Esophagus muscularis mucosa (tissue), 4 donors: ENCODE measurements around the gene CCDC78. TPM values are rescaled to one million over a fixed set of nuclear protein-coding genes. Genes with fewer than 3 reads are reported as not detected.
A peak's percentile ranks its signal among the peaks of the same experiment; 100 is the strongest.

ENCODE experiments used
- DNase-seq: peaks from one replicate; pipeline ENCODE4 v3.0.0-alpha.2; 2017; ENCODE audit errors: extremely low spot score
- H3K27ac ChIP-seq, 4 donors: fragments of 200-600 bp; sonication (generic); replicated peaks in 1 of 4; 1 replicate in 3 of 4; 2 replicates in 1 of 4; pipeline ENCODE4 v1.5.1; 2016 to 2019; ENCODE audit warnings: mild to moderate bottlenecking in 1 of 4
- H3K27me3 ChIP-seq, 4 donors: fragments of 200-600 bp; sonication (generic); one replicate each; pipeline versions ENCODE4 v1.5.1 to v1.6.0; 2016 to 2019
- H3K36me3 ChIP-seq, 4 donors: fragments of 200-600 bp; sonication (generic); one replicate each; pipeline ENCODE4 v1.5.1; 2016 to 2019
- H3K4me1 ChIP-seq, 4 donors: fragments of 200-600 bp; sonication (generic); one replicate each; pipeline ENCODE4 v1.5.1; 2016 to 2019
- H3K4me3 ChIP-seq, 4 donors: fragments of 200-600 bp; sonication (generic); 1 replicate in 2 of 4; 2 replicates in 2 of 4; pipeline ENCODE4 v1.5.1; 2016 to 2019; ENCODE audit warnings: mild to moderate bottlenecking in 4 of 4, moderate library complexity in 1 of 4
- H3K9me3 ChIP-seq, 4 donors: fragments of 200-600 bp; sonication (generic); 1 replicate in 3 of 4; 2 replicates in 1 of 4; pipeline ENCODE4 v1.5.1; 2016 to 2019
- EP300 ChIP-seq: sonication (generic); formaldehyde crosslinking; IDR thresholded peaks from one replicate; pipeline ENCODE4 v1.6.1; 2017; ENCODE audit warnings: antibody characterized with exemption
- POLR2A ChIP-seq: fragments of 450-650 bp; IDR thresholded peaks from one replicate; pipeline ENCODE4 v1.6.1; 2017; ENCODE audit warnings: antibody characterized with exemption, moderate library complexity, mild to moderate bottlenecking, low read depth
- POLR2AphosphoS5 ChIP-seq, 2 donors: sonication (generic); formaldehyde crosslinking; IDR thresholded peaks; one replicate each; pipeline ENCODE4 v1.6.1; 2017; ENCODE audit warnings: antibody characterized with exemption in 2 of 2
- WGBS: methylation state at CpG from one replicate; pipeline ENCODE4 v1.1.5; 2018; 5-methylcytosine and 5-hydroxymethylcytosine counted together
- intact Hi-C: fragments of 100-400 bp; cut with DNase I; formaldehyde crosslinking; loops from one replicate; pipeline ENCODE4 v1.15.1; 2023
- total RNA-seq, 4 donors: library from RNA; depleted of rRNA; stranded (reverse); fragments of >200 nt; gene quantifications; one replicate each; pipeline versions ENCODE4 v1.1.0 to v1.2.1, GENCODE V29; 2016
- TF ChIP-seq, protein P1 (sequence below), 3 experiments: fragments of 200-600 bp in 2 of 3; fragments of 450-650 bp in 1 of 3; sonication (generic) in 2 of 3; IDR thresholded peaks; one replicate each; pipeline ENCODE4 v1.5.1; 2017 to 2019; ENCODE audit warnings: antibody characterized with exemption in 3 of 3, mild to moderate bottlenecking in 2 of 3, moderate library complexity in 1 of 3

The CCDC78 gene
- total RNA-seq, 4 donors from 2014 or later, result 0.33 to 2.5 (median 0.61) TPM

DNA sequence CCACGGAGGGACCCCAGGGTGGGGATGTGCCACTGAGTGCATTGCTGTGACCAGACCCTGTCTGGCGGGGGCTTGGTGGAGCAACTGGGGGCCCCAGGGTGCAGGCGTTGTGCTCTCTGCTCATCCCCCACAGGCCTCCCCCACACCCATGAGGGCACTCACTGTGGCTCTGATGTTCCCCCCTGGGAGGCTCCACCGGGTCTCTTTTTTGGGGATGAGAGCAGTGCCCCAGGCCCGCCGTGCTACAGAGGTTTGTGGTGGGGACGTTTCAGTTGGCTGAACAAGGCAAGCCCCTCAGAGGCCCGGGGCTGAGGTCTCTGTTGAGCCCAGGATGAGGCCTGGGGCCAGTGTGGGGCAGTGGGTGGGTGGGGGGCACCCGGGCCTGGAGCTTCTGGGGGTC lies 2.5 kb downstream of the CCDC78 start:
- Histone ChIP-seq H3K4me3 (no peak overlapping the region), H3K27ac (no peak overlapping the region), H3K36me3 (peaks cover 0 to 6% (median 2%) of the 10 kb centered on the region in 4 donors), H3K4me1 (peaks cover 47 to 64% (median 58%) of the 10 kb centered on the region in 4 donors), H3K27me3 (peaks cover 0 to 47% (median 24%) of the 10 kb centered on the region in 4 donors), H3K9me3 (no peaks in the 10 kb centered on the region)
- intact Hi-C loops, result no loop called here
- WGBS, result 84% methylated on average over 9 of the region's 9 CpGs
- no peak for DNase-seq
- TF ChIP-seq POLR2A, result no peak
- no peak for TF ChIP-seq POLR2AphosphoS5 (IDR thresholded peaks at IDR 0.05)
- TF ChIP-seq, protein P1, sequence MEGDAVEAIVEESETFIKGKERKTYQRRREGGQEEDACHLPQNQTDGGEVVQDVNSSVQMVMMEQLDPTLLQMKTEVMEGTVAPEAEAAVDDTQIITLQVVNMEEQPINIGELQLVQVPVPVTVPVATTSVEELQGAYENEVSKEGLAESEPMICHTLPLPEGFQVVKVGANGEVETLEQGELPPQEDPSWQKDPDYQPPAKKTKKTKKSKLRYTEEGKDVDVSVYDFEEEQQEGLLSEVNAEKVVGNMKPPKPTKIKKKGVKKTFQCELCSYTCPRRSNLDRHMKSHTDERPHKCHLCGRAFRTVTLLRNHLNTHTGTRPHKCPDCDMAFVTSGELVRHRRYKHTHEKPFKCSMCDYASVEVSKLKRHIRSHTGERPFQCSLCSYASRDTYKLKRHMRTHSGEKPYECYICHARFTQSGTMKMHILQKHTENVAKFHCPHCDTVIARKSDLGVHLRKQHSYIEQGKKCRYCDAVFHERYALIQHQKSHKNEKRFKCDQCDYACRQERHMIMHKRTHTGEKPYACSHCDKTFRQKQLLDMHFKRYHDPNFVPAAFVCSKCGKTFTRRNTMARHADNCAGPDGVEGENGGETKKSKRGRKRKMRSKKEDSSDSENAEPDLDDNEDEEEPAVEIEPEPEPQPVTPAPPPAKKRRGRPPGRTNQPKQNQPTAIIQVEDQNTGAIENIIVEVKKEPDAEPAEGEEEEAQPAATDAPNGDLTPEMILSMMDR (IDR thresholded peaks at IDR 0.05), result no peak
- TF ChIP-seq EP300, result no peak

DNA sequence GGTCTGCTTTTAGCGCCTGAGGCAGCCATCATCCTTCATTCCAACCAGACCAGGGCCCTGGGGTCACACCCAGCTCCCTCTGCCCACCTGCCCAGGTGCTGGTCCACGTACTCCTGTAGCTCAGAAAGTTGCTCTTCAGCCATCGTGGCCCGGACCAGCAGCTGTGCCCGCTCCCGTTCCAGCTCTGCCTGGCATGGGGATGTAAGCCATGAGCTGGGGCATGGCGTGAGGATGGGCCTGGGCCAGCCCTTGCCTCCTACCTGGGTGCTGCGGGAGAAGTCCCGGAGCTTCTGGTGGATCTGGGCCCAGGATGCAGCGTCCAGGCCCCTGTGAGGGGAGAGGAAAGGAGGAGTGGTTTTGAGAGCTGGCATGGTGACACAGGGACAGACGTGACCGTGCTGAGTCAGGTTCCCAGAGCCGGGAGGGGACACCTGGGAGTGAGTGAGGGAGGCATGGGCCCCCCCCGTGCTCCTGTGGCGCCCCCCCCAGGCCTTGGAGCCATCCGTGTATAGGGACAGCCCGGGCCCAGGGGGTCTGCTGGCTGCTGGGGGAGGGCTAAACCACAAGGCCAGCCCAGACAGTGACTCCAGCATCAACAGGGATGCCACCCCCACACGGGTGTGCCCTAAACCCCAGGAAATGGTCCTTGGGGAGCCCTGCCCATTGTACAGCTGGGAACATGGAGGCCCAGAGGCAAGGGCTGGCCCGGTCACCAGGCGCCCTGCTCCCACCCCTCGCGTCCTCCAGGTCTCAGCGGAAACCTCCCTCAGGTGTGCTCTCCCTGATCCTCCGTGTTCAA lies 3.2 kb downstream of the CCDC78 start:
- intact Hi-C loops, result no loop called here
- peaks cover 41 to 62% (median 54%) of the 10 kb centered on the region in 4 donors for H3K4me1 ChIP-seq
- WGBS, result 85% methylated on average over 23 of the region's 24 CpGs

DNA sequence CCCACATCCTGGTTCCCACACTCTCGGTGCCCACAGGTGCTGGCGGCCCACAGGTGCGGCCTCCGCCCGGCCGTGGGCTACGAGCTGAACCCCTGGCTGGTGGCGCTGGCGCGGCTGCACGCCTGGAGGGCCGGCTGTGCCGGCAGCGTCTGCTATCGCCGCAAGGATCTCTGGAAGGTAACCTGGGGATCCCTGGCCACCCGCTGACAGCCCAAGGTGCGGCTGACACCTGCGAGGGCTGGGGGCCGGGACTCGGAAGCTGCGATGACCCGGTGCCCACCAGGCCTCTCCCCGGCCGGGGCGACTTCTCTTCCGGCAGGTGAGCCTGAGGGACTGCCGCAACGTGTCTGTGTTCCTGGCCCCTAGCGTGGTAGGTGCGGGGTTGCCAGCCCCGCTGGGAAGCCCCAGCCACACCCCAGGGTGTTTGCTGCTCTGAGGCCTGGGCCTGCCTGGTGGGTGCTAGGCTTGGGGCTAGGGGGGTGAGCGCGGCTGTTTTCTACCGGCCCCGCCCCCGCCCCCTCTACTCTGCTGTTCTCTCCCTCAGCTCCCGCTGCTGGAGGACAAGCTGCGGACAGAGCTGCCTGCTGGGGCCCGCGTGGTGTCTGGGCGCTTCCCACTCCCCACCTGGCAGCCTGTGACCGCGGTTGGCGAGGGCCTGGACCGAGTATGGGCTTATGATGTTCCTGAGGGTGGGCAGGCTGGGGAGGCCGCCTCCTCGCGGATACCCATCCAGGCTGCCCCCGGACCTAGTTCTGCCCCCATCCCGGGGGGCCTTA lies 4.3 kb downstream of the CCDC78 start:
- Histone ChIP-seq H3K27ac (peak overlapping the region; percentile 81 to 94 (median 91)), H3K36me3 (peaks cover 0 to 9% (median 6%) of the 10 kb centered on the region in 4 donors), H3K4me3 (peak overlapping the region; percentile 67 to 98 (median 75)), H3K27me3 (peaks cover 0 to 29% (median 13%) of the 10 kb centered on the region in 4 donors), H3K9me3 (no peaks in the 10 kb centered on the region), H3K4me1 (peaks cover 30 to 62% (median 49%) of the 10 kb centered on the region in 4 donors)
- no peak for TF ChIP-seq EP300
- TF ChIP-seq, protein P1 (IDR thresholded peaks at IDR 0.05), result no peak
- no peak for TF ChIP-seq POLR2AphosphoS5 (IDR thresholded peaks at IDR 0.05)
- TF ChIP-seq POLR2A, result no peak
- no peak for DNase-seq
- WGBS, result no CpG with 5 or more reads among the region's 51 CpGs
- intact Hi-C loops, result no loop called here

More for the DNA sequence above, 3.2 kb downstream of the CCDC78 start:
- Histone ChIP-seq H3K27me3 (peaks cover 0 to 40% (median 21%) of the 10 kb centered on the region in 4 donors), H3K4me3 (no peak overlapping the region), H3K9me3 (no peaks in the 10 kb centered on the region), H3K27ac (no peak overlapping the region), H3K36me3 (peaks cover 0 to 6% (median 2%) of the 10 kb centered on the region in 4 donors)
- TF ChIP-seq POLR2A, result no peak
- no peak for DNase-seq

DNA sequence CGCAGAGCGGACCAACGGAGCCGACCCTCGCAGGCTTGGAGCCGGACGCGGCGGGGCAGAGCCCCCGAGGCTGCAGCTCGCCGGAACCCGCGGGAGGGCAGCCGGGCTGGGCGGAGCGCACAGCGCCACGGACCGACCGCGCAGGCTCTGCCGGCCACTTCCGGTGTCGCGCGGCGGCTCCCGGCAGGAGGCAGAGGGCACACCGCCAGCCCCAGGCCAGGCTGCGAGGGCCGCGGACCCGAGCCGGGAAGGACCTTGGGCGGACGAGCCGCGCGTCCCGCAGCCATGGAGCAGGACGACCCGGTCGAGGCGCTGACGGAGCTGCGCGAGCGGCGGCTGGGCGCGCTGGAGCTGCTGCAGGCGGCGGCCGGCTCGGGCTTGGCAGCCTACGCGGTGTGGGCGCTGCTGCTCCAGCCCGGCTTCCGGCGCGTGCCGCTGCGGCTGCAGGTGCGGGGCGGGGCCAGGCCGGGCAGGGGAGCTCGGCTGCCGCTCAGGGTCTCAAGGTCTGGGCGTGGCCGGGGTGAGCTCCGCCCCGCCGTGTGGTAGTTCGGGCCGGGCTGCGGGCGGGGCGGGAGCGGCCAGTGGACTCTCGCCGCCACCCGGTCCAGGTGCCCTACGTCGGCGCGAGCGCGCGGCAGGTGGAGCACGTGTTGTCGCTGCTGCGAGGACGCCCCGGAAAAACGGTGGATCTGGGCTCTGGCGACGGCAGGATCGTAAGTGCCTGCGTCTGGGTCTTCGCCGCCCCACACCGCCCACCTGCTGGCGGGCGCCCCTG lies 5.1 kb downstream of the CCDC78 start, which contains the start of gene ANTKMT:
Gene ANTKMT (plus strand): TSS at position 157 of the 775 bp plus-strand sequence. CDS start 129 bp downstream, at position 286.
- Histone ChIP-seq H3K27me3 (peaks cover 0 to 22% (median 7%) of the 10 kb centered on the region in 4 donors), H3K4me3 (peak within 1 kb of the TSS; percentile 67 to 98 (median 75)), H3K4me1 (peaks cover 33 to 62% (median 49%) of the 10 kb centered on the region in 4 donors), H3K27ac (peak within 1 kb of the TSS; percentile 81 to 94 (median 91)), H3K9me3 (no peaks in the 10 kb centered on the region), H3K36me3 (peaks cover 0 to 10% (median 8%) of the 10 kb centered on the region in 4 donors)
- no peak for DNase-seq
- TF ChIP-seq, protein P1 (IDR thresholded peaks at IDR 0.05), result peak in 2 of 3 experiments; percentile 13 to 26
- TF ChIP-seq POLR2A (peak; percentile 63), EP300 (no peak), POLR2AphosphoS5 (IDR thresholded peaks at IDR 0.05) (peak; percentile 75 to 83)
- WGBS, result 0% methylated on average over 19 of the region's 106 CpGs
- intact Hi-C loops, result no loop called here
